Esophagus muscularis mucosa (tissue), 3 donors: ENCODE measurements around the gene CTSZ.

Experiments
- POLR2A ChIP-seq: fragments of 450-650 bp; IDR thresholded peaks from one replicate; pipeline ENCODE4 v1.6.1; 2017; ENCODE audit warnings: antibody characterized with exemption, moderate library complexity, mild to moderate bottlenecking, low read depth
- POLR2AphosphoS5 ChIP-seq, 2 donors: sonication (generic); formaldehyde crosslinking; IDR thresholded peaks; one replicate each; pipeline ENCODE4 v1.6.1; 2017; ENCODE audit warnings: antibody characterized with exemption in 2 of 2
- TF ChIP-seq, protein P1 (sequence below), 3 experiments: fragments of 200-600 bp in 2 of 3; fragments of 450-650 bp in 1 of 3; sonication (generic) in 2 of 3; IDR thresholded peaks; one replicate each; pipeline ENCODE4 v1.5.1; 2017 to 2019; ENCODE audit warnings: antibody characterized with exemption in 3 of 3, mild to moderate bottlenecking in 2 of 3, moderate library complexity in 1 of 3

- TF ChIP-seq, protein P1, sequence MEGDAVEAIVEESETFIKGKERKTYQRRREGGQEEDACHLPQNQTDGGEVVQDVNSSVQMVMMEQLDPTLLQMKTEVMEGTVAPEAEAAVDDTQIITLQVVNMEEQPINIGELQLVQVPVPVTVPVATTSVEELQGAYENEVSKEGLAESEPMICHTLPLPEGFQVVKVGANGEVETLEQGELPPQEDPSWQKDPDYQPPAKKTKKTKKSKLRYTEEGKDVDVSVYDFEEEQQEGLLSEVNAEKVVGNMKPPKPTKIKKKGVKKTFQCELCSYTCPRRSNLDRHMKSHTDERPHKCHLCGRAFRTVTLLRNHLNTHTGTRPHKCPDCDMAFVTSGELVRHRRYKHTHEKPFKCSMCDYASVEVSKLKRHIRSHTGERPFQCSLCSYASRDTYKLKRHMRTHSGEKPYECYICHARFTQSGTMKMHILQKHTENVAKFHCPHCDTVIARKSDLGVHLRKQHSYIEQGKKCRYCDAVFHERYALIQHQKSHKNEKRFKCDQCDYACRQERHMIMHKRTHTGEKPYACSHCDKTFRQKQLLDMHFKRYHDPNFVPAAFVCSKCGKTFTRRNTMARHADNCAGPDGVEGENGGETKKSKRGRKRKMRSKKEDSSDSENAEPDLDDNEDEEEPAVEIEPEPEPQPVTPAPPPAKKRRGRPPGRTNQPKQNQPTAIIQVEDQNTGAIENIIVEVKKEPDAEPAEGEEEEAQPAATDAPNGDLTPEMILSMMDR (IDR thresholded peaks at IDR 0.05) = no peak
- TF ChIP-seq POLR2AphosphoS5 (IDR thresholded peaks at IDR 0.05) (no peak), POLR2A (no peak)
Measured at GRCh38 chr20:59044295-59044694, 37.2 kb upstream of the CTSZ start.
